Vagina (tissue), 2 donors: ENCODE results near the gene PLAAT5. TPM values are rescaled to one million over a fixed set of nuclear protein-coding genes. Genes with fewer than 3 reads are reported as not detected.

ENCODE experiments used
- DNase-seq, 2 donors: peaks; one replicate each; pipeline ENCODE4 v3.0.0-alpha.2; 2017; ENCODE audit errors: extremely low spot score in 2 of 2
- H3K27ac ChIP-seq: fragments of 200-600 bp; sonication (generic); one replicate; pipeline ENCODE4 v1.5.1; 2019
- H3K27me3 ChIP-seq: fragments of 200-600 bp; sonication (generic); one replicate; pipeline ENCODE4 v1.5.1; 2019
- H3K36me3 ChIP-seq, 2 donors: fragments of 200-600 bp; sonication (generic); one replicate each; pipeline ENCODE4 v1.5.1; 2017 to 2019
- H3K4me1 ChIP-seq: fragments of 200-600 bp; sonication (generic); one replicate; pipeline ENCODE4 v1.5.1; 2019
- H3K4me3 ChIP-seq, 2 donors: fragments of 200-600 bp; sonication (generic); 1 replicate in 1 of 2; 2 replicates in 1 of 2; pipeline ENCODE4 v1.5.1; 2016 to 2019
- H3K9me3 ChIP-seq: fragments of 200-600 bp; sonication (generic); one replicate; pipeline ENCODE4 v1.5.1; 2019
- CTCF ChIP-seq, 3 experiments: fragments of 450-650 bp in 2 of 3; fragments of 200-600 bp in 1 of 3; sonication (generic) in 1 of 3; IDR thresholded peaks; one replicate each; pipeline ENCODE4 v1.5.1; 2017 to 2019; ENCODE audit warnings: antibody characterized with exemption in 3 of 3, mild to moderate bottlenecking in 2 of 3, moderate library complexity in 2 of 3
- POLR2A ChIP-seq, 2 donors: fragments of 450-650 bp; IDR thresholded peaks; one replicate each; pipeline ENCODE4 v1.6.1; 2017; ENCODE audit warnings: antibody characterized with exemption in 2 of 2, mild to moderate bottlenecking in 2 of 2, moderate library complexity in 2 of 2
- POLR2AphosphoS5 ChIP-seq, 2 donors: sonication (generic); formaldehyde crosslinking; IDR thresholded peaks; one replicate each; pipeline ENCODE4 v1.9.0; 2017; ENCODE audit warnings: antibody characterized with exemption in 2 of 2, mild to moderate bottlenecking in 2 of 2, low read depth in 1 of 2; ENCODE audit not compliant: insufficient read depth in 1 of 2
- intact Hi-C: fragments of 100-400 bp; cut with DNase I; formaldehyde crosslinking; loops from one replicate; pipeline ENCODE4 v1.15.1; 2023
- total RNA-seq: library from RNA; depleted of rRNA; stranded (reverse); fragments of >200 nt; gene quantifications from one replicate; pipeline ENCODE4 v1.2.3, GENCODE V29; 2016

Gene PLAAT5
- total RNA-seq, 1 donor from 2014 or later = 0.74 TPM

DNA sequence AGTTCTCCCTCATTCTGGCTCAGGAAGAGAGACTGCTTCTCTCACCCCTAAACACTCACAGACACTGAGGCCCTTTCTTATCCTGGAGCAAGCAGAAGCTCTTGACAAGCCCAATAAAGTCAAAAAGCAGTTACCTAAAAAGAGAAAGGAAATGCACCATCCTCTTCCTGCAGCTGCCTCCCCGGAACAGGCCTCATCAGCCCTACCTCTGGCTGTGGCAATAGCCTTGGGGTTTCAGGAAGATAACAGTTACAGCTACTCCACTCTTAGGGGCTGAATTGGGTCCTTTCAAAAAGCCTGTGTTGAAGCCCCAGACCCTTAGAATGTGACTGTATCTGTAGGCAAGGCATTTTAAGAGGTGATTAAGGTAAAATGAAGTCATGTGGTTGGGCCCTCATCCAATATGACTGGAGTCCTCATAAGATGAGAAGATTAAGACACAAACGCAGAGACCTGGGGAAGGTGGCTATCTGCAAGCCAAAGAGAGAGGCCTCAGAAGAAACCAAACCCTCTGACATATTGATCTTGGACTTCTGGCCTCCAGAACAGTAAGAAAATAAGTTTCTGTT lies 11.4 kb upstream of the PLAAT5 start:
- TF ChIP-seq POLR2AphosphoS5 (IDR thresholded peaks at IDR 0.05; ENCODE audit: insufficient read depth in 1 of 2, low read depth in 1 of 2) = no peak
- TF ChIP-seq POLR2A (IDR thresholded peaks at IDR 0.05) = no peak
- intact Hi-C loops = no loop called here
- Histone ChIP-seq H3K36me3 (no peaks in the 10 kb centered on the region), H3K4me3 (no peak overlapping the region), H3K4me1 (no peaks in the 10 kb centered on the region), H3K9me3 (peaks cover 9% of the 10 kb centered on the region), H3K27me3 (no peaks in the 10 kb centered on the region), H3K27ac (no peak overlapping the region)
- DNase-seq = no peak

- no peak for TF ChIP-seq CTCF (IDR thresholded peaks at IDR 0.05)
- TF ChIP-seq POLR2AphosphoS5 (IDR thresholded peaks at IDR 0.05; ENCODE audit: insufficient read depth in 1 of 2, low read depth in 1 of 2) = no peak
- TF ChIP-seq POLR2A (IDR thresholded peaks at IDR 0.05) = no peak
- intact Hi-C loops = no loop called here
- H3K27me3 ChIP-seq = no peaks in the 10 kb centered on the region
- H3K4me3 ChIP-seq = no peak overlapping the region
- H3K27ac ChIP-seq = no peak overlapping the region
- no peaks in the 10 kb centered on the region for H3K36me3 ChIP-seq
- peaks cover 9% of the 10 kb centered on the region for H3K9me3 ChIP-seq
- no peak for DNase-seq
- no peaks in the 10 kb centered on the region for H3K4me1 ChIP-seq
Observed at GRCh38 chr11:63501236-63501635, 10.3 kb upstream of the PLAAT5 start.

DNA sequence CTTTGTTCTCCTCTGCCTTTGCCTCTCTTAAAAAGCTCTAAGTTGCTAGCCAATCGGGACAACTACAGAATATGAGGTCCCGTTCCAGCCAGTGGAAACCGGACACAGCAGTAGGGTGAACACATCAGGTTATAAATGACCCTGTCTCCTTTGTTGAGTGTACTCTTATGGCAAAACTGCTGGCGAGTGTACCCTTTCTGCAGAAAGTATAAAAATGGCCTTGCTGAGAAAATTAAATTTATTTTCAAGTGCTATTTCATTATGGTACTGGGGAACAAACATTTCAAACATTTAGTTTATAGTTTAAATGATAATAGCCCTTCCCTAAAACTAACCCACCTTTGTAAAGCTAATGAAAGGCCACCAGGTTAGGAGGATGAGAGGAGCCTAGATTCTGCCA lies 8.9 kb upstream of the PLAAT5 start:
- DNase-seq = no peak
- no peak overlapping the region for H3K27ac ChIP-seq
- no peaks in the 10 kb centered on the region for H3K27me3 ChIP-seq
- TF ChIP-seq POLR2A (IDR thresholded peaks at IDR 0.05) = no peak
- no peaks in the 10 kb centered on the region for H3K4me1 ChIP-seq
- intact Hi-C loops = no loop called here
- no peaks in the 10 kb centered on the region for H3K36me3 ChIP-seq
- H3K4me3 ChIP-seq = no peak overlapping the region
- H3K9me3 ChIP-seq = peaks cover 9% of the 10 kb centered on the region

GRCh38 chr11:63494975-63495374 lies 4.0 kb upstream of the PLAAT5 start:
- H3K4me1 ChIP-seq = peaks cover 19% of the 10 kb centered on the region
- intact Hi-C loops = no loop called here
- no peak overlapping the region for H3K4me3 ChIP-seq
- no peaks in the 10 kb centered on the region for H3K27me3 ChIP-seq
- no peaks in the 10 kb centered on the region for H3K36me3 ChIP-seq
- H3K27ac ChIP-seq = no peak overlapping the region
- no peak for DNase-seq
- H3K9me3 ChIP-seq = peaks cover 5% of the 10 kb centered on the region
- TF ChIP-seq POLR2A (IDR thresholded peaks at IDR 0.05) = no peak
- TF ChIP-seq CTCF (IDR thresholded peaks at IDR 0.05) = no peak
- TF ChIP-seq POLR2AphosphoS5 (IDR thresholded peaks at IDR 0.05; ENCODE audit: insufficient read depth in 1 of 2, low read depth in 1 of 2) = no peak

DNA sequence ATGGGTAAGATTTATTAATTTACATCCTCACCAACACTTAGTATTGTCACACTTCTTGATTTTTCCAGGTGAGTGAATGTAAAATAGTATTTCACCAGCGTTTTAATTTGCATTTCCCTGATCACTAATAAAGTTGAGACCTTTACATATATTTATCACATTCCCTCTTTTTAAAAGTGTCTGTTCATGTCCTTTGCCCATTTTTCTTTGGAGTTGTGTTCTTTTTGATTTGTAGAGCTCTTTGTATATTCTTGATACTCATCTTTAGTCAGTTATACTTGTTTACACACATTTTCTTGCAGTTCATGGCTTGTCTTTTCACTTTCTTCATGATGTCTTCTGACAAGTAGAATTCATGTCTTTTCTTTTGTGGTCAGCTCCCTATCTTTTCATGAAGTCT lies 2.2 kb upstream of the PLAAT5 start:
- Histone ChIP-seq H3K27ac (no peak overlapping the region), H3K4me3 (no peak overlapping the region), H3K9me3 (no peaks in the 10 kb centered on the region), H3K36me3 (no peaks in the 10 kb centered on the region), H3K27me3 (no peaks in the 10 kb centered on the region), H3K4me1 (peaks cover 22% of the 10 kb centered on the region)
- intact Hi-C loops = no loop called here
- TF ChIP-seq POLR2A (IDR thresholded peaks at IDR 0.05) (no peak), CTCF (IDR thresholded peaks at IDR 0.05) (no peak), POLR2AphosphoS5 (IDR thresholded peaks at IDR 0.05; ENCODE audit: insufficient read depth in 1 of 2, low read depth in 1 of 2) (no peak)
- no peak for DNase-seq

GRCh38 chr11:63492441-63492840 lies 1.5 kb upstream of the PLAAT5 start:
- H3K27ac ChIP-seq = no peak overlapping the region
- no peak for DNase-seq
- TF ChIP-seq POLR2AphosphoS5 (IDR thresholded peaks at IDR 0.05; ENCODE audit: insufficient read depth in 1 of 2, low read depth in 1 of 2) (no peak), CTCF (IDR thresholded peaks at IDR 0.05) (no peak), POLR2A (IDR thresholded peaks at IDR 0.05) (no peak)
- H3K4me3 ChIP-seq = no peak overlapping the region
- H3K9me3 ChIP-seq = no peaks in the 10 kb centered on the region
- peaks cover 22% of the 10 kb centered on the region for H3K4me1 ChIP-seq
- H3K36me3 ChIP-seq = no peaks in the 10 kb centered on the region
- no peaks in the 10 kb centered on the region for H3K27me3 ChIP-seq
- intact Hi-C loops = no loop called here
